M059J (cell line): Measurements from ENCODE around the gene TBC1D10A. TPM values are rescaled to one million over a fixed set of nuclear protein-coding genes. Genes with fewer than 3 reads are reported as not detected.

Experiments used
- DNase-seq: peaks from one replicate; pipeline ENCODE4 v3.0.0-alpha.2; 2012; ENCODE audit warnings: low read depth
- total RNA-seq: library from RNA; depleted of rRNA; stranded (reverse); fragments of >200 nt; shearing (Covaris generic); gene quantifications from 2 replicates; pipeline ENCODE4 v1.2.3, GENCODE V29; 2014

Gene TBC1D10A
- total RNA-seq, 1 experiment from 2014 or later = 20.9 TPM

- no peak for DNase-seq
Observed at GRCh38 chr22:30320021-30320556, 6.7 kb downstream of the TBC1D10A start.

DNA sequence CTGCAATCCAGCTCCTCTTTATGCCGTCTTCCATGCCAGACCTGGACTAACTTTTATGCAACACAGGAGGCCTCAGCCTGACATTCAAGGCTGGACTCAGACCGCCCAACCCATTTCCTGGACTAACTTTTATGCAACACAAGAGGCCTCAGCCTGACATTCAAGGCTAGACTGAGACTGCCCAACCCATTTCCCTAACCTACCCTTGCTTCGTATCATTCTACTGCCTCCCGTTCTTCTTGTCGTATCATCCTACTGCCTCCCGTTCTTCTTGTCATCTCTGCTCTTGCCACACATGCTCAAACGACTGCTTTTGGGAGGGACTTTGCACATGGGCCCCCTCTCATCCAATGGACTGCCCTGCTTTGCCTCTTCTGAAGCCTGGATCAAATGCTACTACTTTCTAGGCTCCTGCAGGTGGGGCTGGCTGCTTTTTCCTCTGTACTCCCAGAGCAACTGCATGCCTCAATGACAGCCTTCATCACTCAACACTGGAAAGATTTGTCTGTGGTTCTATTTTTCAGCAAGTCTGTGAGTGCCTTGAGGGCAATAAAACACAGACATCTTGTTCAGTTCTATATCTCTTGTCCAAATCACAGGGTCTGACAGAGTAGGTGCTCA is 7.8 kb downstream of the TBC1D10A start:
- no peak for DNase-seq

DNA sequence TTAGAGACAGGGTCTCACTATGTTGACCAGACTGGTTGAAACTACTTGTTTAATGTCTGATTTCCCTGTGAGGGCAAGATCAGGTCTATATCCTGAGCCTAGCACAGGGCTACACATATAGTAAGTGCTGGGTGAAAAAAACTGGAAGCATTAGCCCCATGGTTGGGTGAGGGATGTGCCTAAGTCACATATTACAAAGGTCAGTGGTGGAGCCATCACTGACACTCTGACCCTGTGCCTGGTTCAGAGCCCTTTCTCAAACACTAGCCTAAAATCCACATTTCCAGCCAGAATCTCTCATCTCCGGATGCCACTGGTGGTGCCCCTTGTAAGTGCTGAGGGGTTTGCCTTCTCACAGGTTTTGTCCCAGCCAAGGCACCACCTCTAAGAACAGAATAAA is 9.0 kb downstream of the TBC1D10A start:
- DNase-seq = no peak

DNA sequence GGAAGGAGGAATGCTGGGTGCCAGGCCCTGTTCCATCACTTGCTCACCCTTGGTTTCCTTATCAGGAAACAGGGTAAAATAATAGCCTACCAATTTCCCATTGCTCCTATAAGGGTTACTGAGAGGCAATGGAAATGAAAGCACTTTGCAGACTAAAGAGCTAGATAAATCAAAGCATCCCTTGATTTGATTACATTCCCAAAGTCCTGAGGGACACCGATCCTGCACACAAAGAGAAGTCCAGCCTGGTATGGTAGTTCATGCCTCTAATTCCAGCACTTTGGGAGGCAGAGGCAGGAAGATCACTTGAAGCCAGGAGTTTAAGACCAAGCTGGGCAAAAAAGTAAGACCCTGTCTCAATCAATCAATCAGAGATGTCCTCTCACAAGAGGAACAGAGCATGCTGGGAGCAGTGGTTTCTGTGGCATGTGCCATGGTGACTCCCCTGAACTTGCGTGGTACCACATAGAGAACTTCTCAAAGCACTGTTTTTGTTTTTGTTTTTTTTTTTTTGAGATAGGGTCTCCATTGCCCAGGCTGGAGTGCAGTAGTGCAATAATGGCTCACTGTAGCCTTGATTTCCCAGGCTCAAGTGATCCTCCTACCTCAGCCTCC is 10.7 kb downstream of the TBC1D10A start:
- DNase-seq = no peak

DNA sequence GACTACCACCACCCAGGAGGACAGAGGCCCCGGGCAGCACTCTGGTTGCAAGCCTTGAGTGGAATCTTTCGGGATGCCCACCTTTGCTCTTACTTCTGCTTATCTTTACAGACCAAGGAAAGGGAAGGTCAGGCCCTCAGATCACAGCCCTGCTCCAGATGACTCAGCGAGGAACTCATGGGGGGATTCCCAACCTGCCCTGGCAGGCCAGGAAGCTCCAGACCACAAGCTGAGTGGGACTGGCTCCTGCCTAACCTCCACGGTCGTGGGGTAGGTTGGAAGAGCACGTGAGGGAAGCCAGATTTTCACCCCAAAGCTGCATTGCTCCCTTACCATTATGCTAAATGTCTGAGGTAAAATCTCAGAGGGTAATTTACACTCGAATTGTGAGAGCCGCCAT is 11.8 kb downstream of the TBC1D10A start:
- peak; percentile 73 for DNase-seq

DNA sequence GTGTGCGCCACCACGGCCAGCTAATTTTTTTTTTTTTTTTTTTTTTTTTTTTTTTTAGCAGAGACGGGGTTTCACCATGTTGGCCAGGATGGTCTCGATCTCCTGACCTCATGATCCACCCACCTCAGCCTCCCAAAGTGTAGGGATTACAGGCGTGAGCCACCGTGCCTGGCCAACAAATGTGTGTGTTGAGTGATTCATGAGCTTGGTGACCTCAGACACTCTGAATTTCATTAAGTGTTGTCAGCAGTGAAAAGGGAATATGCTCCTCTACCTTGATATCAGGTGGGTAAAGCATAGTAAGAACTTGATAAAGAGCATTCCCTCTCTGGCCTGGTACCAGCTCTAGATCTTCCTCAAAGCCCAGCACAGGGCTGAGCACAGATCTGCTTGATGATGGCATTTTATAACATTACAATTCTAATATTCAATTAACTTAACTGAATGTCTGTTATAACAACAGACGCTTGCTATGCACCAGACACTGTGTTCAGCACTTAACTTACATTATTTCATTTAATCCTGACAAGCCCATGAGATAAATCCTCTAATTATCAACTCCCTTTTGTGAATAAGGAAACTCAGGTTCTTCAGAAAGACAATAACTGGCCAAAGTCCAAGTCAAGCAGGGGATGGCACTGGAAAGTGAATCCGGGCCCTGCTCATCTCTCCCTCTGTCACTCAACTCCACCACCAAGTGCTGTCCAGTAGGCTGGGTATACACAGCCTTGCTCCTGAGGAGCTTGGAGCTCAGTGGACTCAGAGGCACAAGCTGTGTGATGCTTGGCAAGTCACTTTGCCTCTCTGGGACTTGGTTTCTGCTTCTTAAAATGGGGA is 13.0 kb downstream of the TBC1D10A start:
- peak; percentile 50 for DNase-seq

DNA sequence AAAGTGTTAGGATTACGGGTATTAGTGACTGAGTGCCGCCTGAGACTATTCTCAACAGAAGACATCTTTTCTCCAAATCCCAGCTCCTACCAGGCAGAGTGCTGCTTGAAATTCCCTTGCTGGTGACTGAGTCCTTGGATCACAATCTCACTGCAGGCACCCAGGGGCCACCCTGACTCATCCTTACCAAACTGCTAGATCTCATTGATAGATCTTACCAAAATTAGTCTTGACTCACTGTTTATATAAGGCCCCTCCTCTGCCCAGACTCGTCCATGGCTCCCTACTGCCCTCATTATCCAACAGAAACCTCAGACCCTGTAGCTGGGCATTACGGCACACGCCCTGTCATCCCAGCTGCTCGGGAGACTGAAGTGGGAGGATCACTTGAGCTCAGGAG is 14.7 kb downstream of the TBC1D10A start:
- peak; percentile 93 for DNase-seq

DNA sequence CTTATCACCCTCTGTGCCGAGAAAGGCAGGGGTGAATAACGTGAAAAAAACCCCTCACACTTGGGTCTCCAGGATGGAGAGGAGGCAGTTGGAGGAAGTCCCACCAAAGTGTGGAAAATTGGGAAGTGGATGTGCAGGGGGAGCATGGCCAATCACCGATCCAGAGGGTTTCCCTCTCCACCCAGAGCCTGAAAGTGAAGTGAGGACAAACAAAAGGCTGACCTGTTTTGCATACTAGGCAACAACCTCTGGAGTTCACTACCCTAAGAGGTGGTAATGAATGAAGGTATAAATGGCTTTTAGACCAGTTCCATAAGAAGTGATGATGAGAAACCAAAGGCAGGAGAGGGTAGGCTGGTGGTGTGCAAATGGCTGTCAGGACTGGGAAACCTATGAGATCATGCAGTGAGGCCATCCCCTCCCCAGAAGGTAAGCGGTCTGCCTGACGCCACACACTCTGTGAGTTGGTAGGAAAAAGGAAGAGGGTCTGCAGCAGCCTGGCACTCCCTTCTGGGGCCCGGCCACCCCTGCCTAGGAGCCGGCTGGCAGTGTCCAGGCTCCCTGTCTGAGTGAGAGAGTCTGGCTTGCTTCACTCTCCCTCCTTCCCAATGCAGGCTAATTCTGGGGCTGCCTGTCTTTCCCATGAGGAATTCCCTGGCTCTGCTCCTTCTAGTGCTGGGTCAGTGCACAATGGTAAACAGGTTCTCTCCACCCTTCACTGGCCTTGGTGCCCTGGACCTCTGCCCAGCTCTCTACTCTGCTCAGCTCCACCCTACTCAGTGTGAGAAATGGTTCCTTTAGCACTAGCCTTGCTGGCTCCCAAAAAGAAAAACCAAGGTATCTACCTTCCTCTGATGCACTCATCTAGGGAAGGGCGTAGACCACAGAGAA is 15.6 kb downstream of the TBC1D10A start:
- DNase-seq = peak; percentile 87

GRCh38 chr22:30309951-30310741 is 16.6 kb downstream of the TBC1D10A start:
- no peak for DNase-seq

DNA sequence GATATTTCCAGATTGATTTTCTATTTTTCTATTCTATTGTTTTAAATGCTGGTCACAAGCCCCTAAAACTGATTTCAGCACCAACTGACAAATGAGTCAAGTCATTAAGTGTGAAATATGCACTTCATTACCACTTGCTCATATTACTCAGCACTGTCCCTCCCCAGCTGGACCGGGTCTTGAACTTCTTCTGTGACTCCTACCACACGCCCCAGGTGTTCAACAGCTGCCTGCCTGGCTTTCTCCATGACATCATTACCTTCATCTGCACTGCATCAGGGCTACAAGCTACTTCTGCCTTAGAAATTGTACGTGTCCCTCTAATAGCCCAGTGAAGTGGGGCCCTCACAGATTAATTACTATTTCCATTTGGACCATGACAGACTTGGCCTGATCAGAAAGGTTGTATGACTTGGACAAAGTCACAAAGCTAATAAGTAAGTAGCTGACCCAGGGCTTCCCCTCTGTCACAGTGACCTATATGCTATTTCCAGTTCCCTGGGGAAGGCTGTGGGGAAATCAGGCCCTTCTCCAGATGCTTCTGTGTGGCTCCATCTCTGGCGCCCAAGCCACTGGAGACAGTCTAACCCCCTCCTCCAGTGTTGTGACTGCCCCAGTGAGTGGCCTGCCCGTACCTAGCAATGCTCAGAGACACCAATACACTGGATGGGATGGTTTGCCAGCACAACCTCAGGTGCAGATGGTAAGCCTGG is 18.1 kb downstream of the TBC1D10A start:
- DNase-seq = no peak

GRCh38 chr22:30308093-30308492 is 18.6 kb downstream of the TBC1D10A start:
- no peak for DNase-seq

GRCh38 chr22:30307041-30307574 is 19.6 kb downstream of the TBC1D10A start:
- DNase-seq = no peak

GRCh38 chr22:30306627-30307011 is 20.1 kb downstream of the TBC1D10A start:
- DNase-seq = no peak

DNA sequence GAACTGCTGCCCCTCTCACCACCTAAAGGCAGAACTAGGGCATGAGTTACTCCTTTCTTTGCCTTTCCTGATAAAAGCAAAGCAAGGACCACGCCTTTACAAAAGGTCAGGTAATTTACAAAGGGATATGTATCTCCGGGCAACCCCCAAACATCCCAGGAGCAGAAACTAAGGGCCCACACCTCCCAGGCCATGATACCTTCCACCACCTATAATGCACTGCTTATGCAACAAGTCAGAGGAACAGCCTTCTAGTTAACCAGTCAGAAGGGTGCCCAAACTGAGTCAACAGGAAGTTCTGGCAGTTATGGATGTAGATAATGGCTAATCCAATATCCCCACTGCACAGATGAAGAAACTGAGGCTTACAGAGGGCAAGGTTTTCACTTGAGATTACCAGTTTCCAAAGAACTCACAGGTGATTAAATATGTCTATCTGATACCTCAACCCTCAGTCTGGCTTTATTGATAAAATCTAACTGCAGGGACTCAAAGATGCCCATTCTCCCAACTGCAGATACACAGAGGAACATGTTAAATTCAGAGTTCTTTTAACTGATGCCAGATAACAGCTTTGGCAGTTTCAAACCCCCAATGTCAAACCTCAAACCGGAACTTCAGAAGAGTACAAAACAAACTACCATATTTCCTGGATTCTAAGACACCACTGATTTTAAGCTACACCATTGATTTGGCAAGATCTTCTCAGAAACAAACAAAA is 20.7 kb downstream of the TBC1D10A start:
- DNase-seq = no peak

- no peak for DNase-seq
Observed at GRCh38 chr22:30305519-30305905, 21.2 kb downstream of the TBC1D10A start.

GRCh38 chr22:30304495-30305244 is 22.1 kb downstream of the TBC1D10A start:
- no peak for DNase-seq

DNA sequence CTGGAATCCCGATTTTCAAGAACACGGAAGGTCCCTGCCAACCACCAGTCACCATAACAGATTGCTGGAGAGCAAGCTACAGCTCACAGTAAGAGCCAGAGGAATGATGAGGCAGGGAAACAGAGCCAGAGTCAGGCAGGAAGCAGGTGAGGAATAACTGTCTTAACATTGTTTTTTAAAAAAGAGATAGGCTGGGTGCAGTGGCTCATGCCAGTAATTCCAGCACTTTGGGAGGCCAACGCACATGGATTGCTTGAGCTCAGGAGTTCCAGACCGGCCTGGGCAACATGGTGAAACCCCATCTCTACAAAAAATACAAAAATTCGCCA is 24.0 kb downstream of the TBC1D10A start:
- no peak for DNase-seq

DNA sequence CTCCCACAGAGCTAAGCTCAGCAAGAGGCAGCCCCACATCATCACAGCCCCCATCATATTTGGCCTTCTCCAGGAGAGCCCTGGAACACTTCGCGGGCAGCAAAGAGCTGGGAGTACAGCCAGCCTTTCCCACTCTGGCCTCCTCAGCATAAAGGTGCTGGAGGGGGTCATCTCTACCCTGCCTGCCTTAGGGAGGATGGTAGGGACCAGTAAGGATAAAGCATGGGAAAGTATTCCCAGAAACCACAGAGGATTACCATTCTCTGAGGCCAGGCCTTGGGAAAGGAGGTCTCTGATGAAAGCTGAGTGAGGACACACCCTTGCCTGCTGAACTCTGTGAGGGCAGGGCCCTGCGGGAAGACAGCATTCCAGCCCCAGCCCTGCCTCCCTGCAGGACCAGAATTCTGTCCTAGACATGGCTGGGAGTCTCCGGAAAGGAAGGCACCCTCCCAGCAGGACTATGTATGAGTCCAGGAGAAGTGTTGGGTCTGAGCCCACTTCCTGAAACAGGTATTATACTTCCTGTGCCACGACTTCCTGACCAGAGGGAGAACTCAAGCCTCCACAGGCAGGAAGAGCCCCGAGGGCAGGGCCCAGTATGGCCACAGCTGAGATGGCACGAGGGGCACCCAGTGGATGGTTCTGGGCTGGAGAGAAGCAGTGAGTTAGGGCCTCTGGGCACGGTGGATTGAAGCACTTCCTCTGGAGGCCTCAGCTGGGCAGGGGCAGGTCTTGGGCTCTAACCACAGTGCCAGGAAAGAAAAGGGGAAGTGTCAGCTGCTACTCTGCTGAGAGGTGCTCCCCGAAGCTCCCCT is 24.5 kb downstream of the TBC1D10A start:
- no peak for DNase-seq
